ENCODE results near the gene CNTNAP2. TPM values are rescaled to one million over a fixed set of nuclear protein-coding genes. Genes with fewer than 3 reads are reported as not detected.

Gene CNTNAP2
- total and polyA plus RNA-seq, 2 donors from 2014 or later = 0.06 to 0.13 TPM

GRCh38 chr7:147485660-147486210 lies 1369.1 kb downstream of the CNTNAP2 start:
- Histone ChIP-seq H3K4me3 (ENCODE audit: low read length in 3 of 3) (no peak overlapping the region), H3K36me3 (ENCODE audit: control insufficient read depth in 2 of 3, insufficient read depth in 3 of 3, low read length in 3 of 3) (no peaks in the 10 kb centered on the region), H3K27ac (ENCODE audit: low read depth in 2 of 2, low read length in 2 of 2) (no peak overlapping the region), H3K9ac (ENCODE audit: low read length in 3 of 3) (no peak overlapping the region), H3K4me1 (ENCODE audit: control insufficient read depth in 2 of 3, insufficient read depth in 2 of 3, low read depth in 1 of 3, low read length in 3 of 3) (no peaks in the 10 kb centered on the region), H3K9me3 (ENCODE audit: control insufficient read depth in 2 of 3, insufficient read depth in 1 of 3, low read length in 3 of 3) (no peaks in the 10 kb centered on the region), H3K27me3 (ENCODE audit: control insufficient read depth, insufficient read depth, low read length) (no peaks in the 10 kb centered on the region)
- intact Hi-C loops (cut with DNase I) = no loop called here
- FAIRE-seq (no peak), DNase-seq (peak in 2 of 5 donors; percentile 16 to 28)
- TF ChIP-seq CTCF (IDR thresholded peaks at IDR 0.05; ENCODE audit: borderline replicate concordance, extremely low read depth, insufficient read depth) = no peak

GRCh38 chr7:147492606-147493005 lies 1376.0 kb downstream of the CNTNAP2 start:
- Histone ChIP-seq H3K9me3 (ENCODE audit: control insufficient read depth in 2 of 3, insufficient read depth in 1 of 3, low read length in 3 of 3) (no peaks in the 10 kb centered on the region), H3K9ac (ENCODE audit: low read length in 3 of 3) (no peak overlapping the region), H3K4me1 (ENCODE audit: control insufficient read depth in 2 of 3, insufficient read depth in 2 of 3, low read depth in 1 of 3, low read length in 3 of 3) (no peaks in the 10 kb centered on the region), H3K27ac (ENCODE audit: low read depth in 2 of 2, low read length in 2 of 2) (no peak overlapping the region), H3K27me3 (ENCODE audit: control insufficient read depth, insufficient read depth, low read length) (no peaks in the 10 kb centered on the region), H3K4me3 (ENCODE audit: low read length in 3 of 3) (no peak overlapping the region), H3K36me3 (ENCODE audit: control insufficient read depth in 2 of 3, insufficient read depth in 3 of 3, low read length in 3 of 3) (no peaks in the 10 kb centered on the region)
- intact Hi-C loops (cut with DNase I) = no loop called here
- no peak for TF ChIP-seq CTCF (IDR thresholded peaks at IDR 0.05; ENCODE audit: borderline replicate concordance, extremely low read depth, insufficient read depth)
- FAIRE-seq (no peak), DNase-seq (no peak)

GRCh38 chr7:147496209-147496608 lies 1379.6 kb downstream of the CNTNAP2 start:
- DNase-seq (no peak), FAIRE-seq (no peak)
- H3K27ac ChIP-seq (ENCODE audit: low read depth in 2 of 2, low read length in 2 of 2) = no peak overlapping the region
- no peak overlapping the region for H3K9ac ChIP-seq (ENCODE audit: low read length in 3 of 3)
- no peaks in the 10 kb centered on the region for H3K9me3 ChIP-seq (ENCODE audit: control insufficient read depth in 2 of 3, insufficient read depth in 1 of 3, low read length in 3 of 3)
- H3K36me3 ChIP-seq (ENCODE audit: control insufficient read depth in 2 of 3, insufficient read depth in 3 of 3, low read length in 3 of 3) = no peaks in the 10 kb centered on the region
- no peaks in the 10 kb centered on the region for H3K27me3 ChIP-seq (ENCODE audit: control insufficient read depth, insufficient read depth, low read length)
- H3K4me1 ChIP-seq (ENCODE audit: control insufficient read depth in 2 of 3, insufficient read depth in 2 of 3, low read depth in 1 of 3, low read length in 3 of 3) = no peaks in the 10 kb centered on the region
- TF ChIP-seq CTCF (IDR thresholded peaks at IDR 0.05; ENCODE audit: borderline replicate concordance, extremely low read depth, insufficient read depth) = no peak
- H3K4me3 ChIP-seq (ENCODE audit: low read length in 3 of 3) = no peak overlapping the region
- intact Hi-C loops (cut with DNase I) = no loop called here

GRCh38 chr7:147497246-147497645 lies 1380.6 kb downstream of the CNTNAP2 start:
- Histone ChIP-seq H3K36me3 (ENCODE audit: control insufficient read depth in 2 of 3, insufficient read depth in 3 of 3, low read length in 3 of 3) (no peaks in the 10 kb centered on the region), H3K9me3 (ENCODE audit: control insufficient read depth in 2 of 3, insufficient read depth in 1 of 3, low read length in 3 of 3) (no peaks in the 10 kb centered on the region), H3K27me3 (ENCODE audit: control insufficient read depth, insufficient read depth, low read length) (no peaks in the 10 kb centered on the region), H3K4me3 (ENCODE audit: low read length in 3 of 3) (no peak overlapping the region), H3K4me1 (ENCODE audit: control insufficient read depth in 2 of 3, insufficient read depth in 2 of 3, low read depth in 1 of 3, low read length in 3 of 3) (no peaks in the 10 kb centered on the region), H3K27ac (ENCODE audit: low read depth in 2 of 2, low read length in 2 of 2) (no peak overlapping the region), H3K9ac (ENCODE audit: low read length in 3 of 3) (no peak overlapping the region)
- intact Hi-C loops (cut with DNase I) = no loop called here
- no peak for TF ChIP-seq CTCF (IDR thresholded peaks at IDR 0.05; ENCODE audit: borderline replicate concordance, extremely low read depth, insufficient read depth)
- FAIRE-seq (no peak), DNase-seq (no peak)
